HG02938 (cell line): ENCODE measurements around the gene TXNDC12.
A peak's percentile ranks its signal among the peaks of the same experiment; 100 is the strongest.
"Not testable (repeated sequence)": the region's sequence is repeated elsewhere in the genome, so short reads cannot be mapped to it uniquely, and the experiment has no call there.

Experiments
- ATAC-seq: cut with Tn5 transposase; IDR thresholded peaks from one replicate; pipeline ENCODE4 v1.9.1; 2021; ENCODE audit warnings: mild to moderate bottlenecking, moderate library complexity; ENCODE audit not compliant: unreplicated experiment

TXNDC12 gene

GRCh38 chr1:52049337-52049736 is 5.7 kb downstream of the TXNDC12 start:
- ATAC-seq = not testable (repeated sequence)

- not testable (repeated sequence) for ATAC-seq
Observed at GRCh38 chr1:52045666-52046195, 9.3 kb downstream of the TXNDC12 start.

GRCh38 chr1:52045236-52045635 is 9.8 kb downstream of the TXNDC12 start:
- ATAC-seq = no peak

- ATAC-seq = no peak
Observed at GRCh38 chr1:52041551-52042185, 13.3 kb downstream of the TXNDC12 start.

GRCh38 chr1:52037909-52038308 is 17.1 kb downstream of the TXNDC12 start:
- ATAC-seq = no peak

- no peak for ATAC-seq
Observed at GRCh38 chr1:52037402-52037814, 17.6 kb downstream of the TXNDC12 start.

- no peak for ATAC-seq
Observed at GRCh38 chr1:52034050-52034384, 21.0 kb downstream of the TXNDC12 start.

- peak; percentile 76 for ATAC-seq
Observed at GRCh38 chr1:52033190-52034049, 21.6 kb downstream of the TXNDC12 start, which contains the start of gene KTI12. TSS of gene KTI12 (minus strand) at chr1:52033810. CDS start at chr1:52033761, 49 bp downstream.

GRCh38 chr1:52032785-52033131 is 22.2 kb downstream of the TXNDC12 start:
- ATAC-seq = no peak

GRCh38 chr1:52032124-52032784 is 22.7 kb downstream of the TXNDC12 start:
- ATAC-seq = peak; percentile 38

- not testable (repeated sequence) for ATAC-seq
Observed at GRCh38 chr1:52028839-52029238, 26.2 kb downstream of the TXNDC12 start.

GRCh38 chr1:52028328-52028727 is 26.7 kb downstream of the TXNDC12 start:
- no peak for ATAC-seq

- ATAC-seq = no peak
Observed at GRCh38 chr1:52026278-52026677, 28.7 kb downstream of the TXNDC12 start.

- ATAC-seq = no peak
Observed at GRCh38 chr1:52022133-52022532, 32.9 kb downstream of the TXNDC12 start.

GRCh38 chr1:52008071-52008809 is 46.8 kb downstream of the TXNDC12 start:
- ATAC-seq = no peak

GRCh38 chr1:52007215-52008002 is 47.6 kb downstream of the TXNDC12 start:
- no peak for ATAC-seq

GRCh38 chr1:52006081-52006553 is 48.9 kb downstream of the TXNDC12 start:
- ATAC-seq = not testable (repeated sequence)

GRCh38 chr1:52005548-52005947 is 49.4 kb downstream of the TXNDC12 start:
- ATAC-seq = not testable (repeated sequence)

GRCh38 chr1:52003877-52004276 is 51.1 kb downstream of the TXNDC12 start:
- ATAC-seq = no peak
